HK-2 (cell line): ENCODE data around the gene FAM228B.
"Not testable (repeated sequence)": the region's sequence is repeated elsewhere in the genome, so short reads cannot be mapped to it uniquely, and the experiment has no call there.

Experiments
- DNase-seq: peaks from one replicate; pipeline ENCODE4 v3.0.0-alpha.2; 2018; ENCODE audit not compliant: unreplicated experiment

FAM228B gene

GRCh38 chr2:24102677-24103076 lies 20.6 kb upstream of the FAM228B start:
- no peak for DNase-seq

- no peak for DNase-seq
Measured at GRCh38 chr2:24104110-24104650, 19.1 kb upstream of the FAM228B start.

DNA sequence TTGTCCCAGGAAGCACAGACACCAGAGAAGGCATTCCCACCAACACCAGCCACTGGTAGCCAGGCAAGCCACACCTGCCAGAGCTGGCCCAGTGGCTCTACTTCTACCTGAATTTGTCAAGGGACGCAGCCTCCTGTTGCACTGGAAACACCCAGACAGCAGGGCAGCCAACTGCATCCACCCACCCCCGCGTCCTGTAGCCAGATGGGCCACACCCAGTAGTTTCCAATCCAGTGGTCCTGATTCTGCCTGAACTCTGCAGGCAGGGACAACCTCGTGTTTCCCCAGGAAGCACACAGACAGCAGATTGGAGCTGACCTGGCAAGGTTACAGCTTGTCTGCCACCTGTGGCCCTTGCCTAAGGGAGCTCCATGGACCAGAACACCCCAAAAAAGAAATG lies 18.4 kb upstream of the FAM228B start:
- DNase-seq: no peak

- no peak for DNase-seq
Measured at GRCh38 chr2:24105816-24106215, 17.5 kb upstream of the FAM228B start.

DNA sequence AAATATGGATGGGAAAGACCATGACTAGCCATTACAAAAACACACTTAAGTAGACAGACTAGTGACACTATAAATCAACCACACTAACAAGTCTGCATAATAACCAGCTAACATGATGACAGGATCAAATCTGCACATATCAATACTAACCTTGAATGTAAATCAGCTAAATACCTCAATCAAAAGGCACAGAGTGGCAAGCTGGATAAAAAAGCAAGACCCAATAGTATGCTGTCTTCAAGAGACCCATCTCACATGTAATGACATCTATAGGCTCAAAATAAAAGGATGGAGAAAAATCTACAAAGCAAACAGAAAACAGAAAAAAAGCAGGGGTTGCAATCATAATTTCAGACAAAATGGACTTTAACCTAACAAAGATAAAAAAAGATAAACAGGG lies 16.5 kb upstream of the FAM228B start:
- DNase-seq: no peak

DNA sequence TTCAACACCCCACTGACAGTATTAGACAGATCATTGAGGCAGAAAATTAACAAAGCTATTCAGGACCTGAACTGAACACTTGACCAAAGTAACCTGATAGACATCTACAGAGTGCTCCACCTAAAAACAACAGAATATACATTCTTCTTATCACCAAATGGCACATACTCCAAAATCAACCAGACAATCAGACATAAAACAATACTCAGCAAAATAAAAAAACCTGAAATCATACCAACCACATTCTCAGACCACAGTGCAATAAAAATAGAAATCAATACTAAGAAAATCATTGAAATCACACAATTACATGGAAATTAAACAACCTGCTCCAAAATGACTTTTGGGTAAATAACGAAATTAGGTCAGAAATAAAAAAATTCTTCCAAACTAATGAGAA lies 15.9 kb upstream of the FAM228B start:
- no peak for DNase-seq

GRCh38 chr2:24109431-24109830 lies 13.8 kb upstream of the FAM228B start:
- DNase-seq: not testable (repeated sequence)

GRCh38 chr2:24110660-24111303 lies 12.5 kb upstream of the FAM228B start:
- DNase-seq: no peak

DNA sequence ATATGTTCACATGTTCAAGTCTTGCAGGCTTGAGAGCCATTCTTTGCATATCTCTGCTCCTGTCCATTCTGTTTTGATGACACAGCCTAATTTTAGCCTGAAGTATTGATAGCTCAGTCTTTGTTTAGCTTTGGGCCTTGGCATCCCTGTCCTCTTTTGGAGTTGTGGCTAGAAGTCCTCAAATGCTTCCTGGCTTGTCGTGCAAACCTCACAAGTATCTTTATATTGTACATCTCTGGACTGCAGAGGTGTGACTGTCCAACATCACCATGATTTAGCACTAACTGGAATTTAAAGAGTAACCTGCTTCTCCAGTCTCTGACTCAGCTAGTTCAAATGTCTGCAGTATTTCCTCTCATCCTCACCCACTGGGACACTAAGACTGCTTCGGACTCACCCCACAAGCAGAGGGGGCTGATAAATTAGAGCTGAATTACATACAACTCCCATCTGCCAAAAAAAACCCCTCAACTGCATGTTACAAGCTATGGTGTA lies 11.8 kb upstream of the FAM228B start:
- no peak for DNase-seq

GRCh38 chr2:24115057-24115456 lies 8.2 kb upstream of the FAM228B start:
- DNase-seq: no peak

DNA sequence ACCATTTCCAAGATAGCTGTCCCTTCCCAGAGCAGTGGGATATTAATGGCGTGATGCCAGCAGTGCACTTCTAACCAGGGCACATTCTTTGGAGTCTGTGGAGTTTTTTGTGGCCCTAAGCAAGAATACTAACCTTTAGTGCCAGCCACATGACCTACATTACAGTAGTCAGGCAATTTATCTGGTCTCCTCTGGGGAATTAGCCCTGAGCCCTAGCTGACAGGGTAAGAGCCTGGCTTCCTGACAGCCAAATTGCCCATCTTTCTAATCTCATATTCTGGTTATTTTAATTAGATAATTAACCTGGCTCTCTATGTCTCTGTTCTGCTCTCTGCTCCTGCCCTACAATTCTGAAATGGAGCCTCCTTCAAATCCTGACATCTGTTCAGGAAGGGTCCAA lies 5.4 kb upstream of the FAM228B start:
- no peak for DNase-seq

GRCh38 chr2:24121066-24121465 lies 2.2 kb upstream of the FAM228B start:
- DNase-seq: no peak

GRCh38 chr2:24121469-24121868 lies 1.8 kb upstream of the FAM228B start:
- DNase-seq: no peak

DNA sequence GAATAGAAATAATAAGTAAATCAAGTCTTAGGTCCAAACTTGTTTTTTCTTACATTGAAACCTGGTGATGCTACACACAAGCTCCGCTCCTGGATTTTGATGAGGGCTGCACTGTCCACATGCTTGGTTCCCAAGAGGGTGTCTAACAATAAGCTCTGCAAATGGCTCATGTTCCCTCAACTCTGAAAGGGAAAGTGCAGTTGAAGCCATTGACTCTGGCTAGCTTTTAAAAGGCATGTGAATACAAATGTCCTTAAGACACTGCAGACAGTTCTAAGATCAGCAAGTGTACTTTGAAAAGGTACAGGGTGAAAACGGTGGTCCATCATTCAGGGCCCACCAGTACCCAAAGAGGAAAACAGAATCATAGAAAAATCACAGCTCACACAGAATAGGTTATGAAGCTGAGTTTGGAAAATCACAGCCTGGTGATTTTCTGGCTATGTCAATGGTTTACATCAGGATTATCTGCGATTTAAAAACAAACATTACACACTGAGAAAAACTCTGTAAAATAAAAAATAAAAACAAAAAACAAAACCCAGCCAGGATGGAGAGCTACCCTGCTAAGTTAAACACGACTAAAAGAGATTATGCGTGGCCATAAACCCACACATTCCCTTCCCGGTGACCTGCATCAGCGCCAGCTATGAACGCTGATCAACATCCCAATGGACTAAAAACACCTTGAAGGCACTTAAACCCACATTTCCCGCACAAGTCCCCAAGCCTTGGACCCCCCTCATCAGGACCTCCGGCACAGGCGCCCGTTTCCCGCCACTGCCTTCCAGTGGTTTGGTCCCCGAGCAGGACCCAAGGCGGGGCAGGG lies 689 bp upstream of the FAM228B start:
- DNase-seq: no peak

- no peak for DNase-seq
Measured at GRCh38 chr2:24123922-24124580, 782 bp downstream of the FAM228B start.

DNA sequence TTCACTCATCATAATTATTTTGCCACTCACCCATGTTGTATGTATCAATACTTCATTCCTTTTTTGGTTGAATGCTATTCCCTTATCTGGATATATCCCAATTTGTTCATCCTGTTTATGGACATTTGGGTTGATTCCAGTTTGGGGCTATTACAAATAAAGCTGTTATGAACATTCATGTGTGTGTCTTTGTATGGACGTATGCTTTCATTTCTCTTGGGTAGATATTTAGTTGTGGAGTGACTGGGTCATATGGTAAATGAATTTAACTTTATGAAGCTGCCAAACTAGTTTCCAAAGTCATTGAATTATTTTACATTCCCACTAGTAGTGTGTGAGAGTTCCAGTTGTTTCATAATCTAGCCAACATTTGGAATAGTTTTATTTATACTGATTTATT lies 2.7 kb downstream of the FAM228B start:
- no peak for DNase-seq

DNA sequence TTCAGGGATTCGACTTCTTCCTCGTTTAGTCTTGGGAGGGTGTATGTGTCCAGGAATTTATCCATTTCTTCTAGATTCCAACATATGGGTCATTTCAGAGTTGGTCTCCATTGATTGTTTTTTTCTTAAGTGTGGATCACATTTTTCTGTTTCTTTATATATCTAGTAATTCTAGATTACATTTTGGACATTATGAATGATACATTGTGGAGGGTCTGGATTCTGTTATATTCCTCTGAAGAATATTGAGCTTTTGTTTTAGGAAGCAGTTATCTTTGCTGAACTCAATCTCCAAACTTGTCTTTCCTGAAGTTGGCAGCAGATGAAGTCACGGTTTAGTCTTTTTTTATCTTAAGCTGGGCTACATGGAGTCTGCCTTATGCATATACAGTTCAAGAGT lies 9.3 kb downstream of the FAM228B start:
- no peak for DNase-seq

GRCh38 chr2:24140305-24140704 lies 17.0 kb downstream of the FAM228B start:
- DNase-seq: not testable (repeated sequence)

GRCh38 chr2:24147364-24147763 lies 24.1 kb downstream of the FAM228B start:
- no peak for DNase-seq

DNA sequence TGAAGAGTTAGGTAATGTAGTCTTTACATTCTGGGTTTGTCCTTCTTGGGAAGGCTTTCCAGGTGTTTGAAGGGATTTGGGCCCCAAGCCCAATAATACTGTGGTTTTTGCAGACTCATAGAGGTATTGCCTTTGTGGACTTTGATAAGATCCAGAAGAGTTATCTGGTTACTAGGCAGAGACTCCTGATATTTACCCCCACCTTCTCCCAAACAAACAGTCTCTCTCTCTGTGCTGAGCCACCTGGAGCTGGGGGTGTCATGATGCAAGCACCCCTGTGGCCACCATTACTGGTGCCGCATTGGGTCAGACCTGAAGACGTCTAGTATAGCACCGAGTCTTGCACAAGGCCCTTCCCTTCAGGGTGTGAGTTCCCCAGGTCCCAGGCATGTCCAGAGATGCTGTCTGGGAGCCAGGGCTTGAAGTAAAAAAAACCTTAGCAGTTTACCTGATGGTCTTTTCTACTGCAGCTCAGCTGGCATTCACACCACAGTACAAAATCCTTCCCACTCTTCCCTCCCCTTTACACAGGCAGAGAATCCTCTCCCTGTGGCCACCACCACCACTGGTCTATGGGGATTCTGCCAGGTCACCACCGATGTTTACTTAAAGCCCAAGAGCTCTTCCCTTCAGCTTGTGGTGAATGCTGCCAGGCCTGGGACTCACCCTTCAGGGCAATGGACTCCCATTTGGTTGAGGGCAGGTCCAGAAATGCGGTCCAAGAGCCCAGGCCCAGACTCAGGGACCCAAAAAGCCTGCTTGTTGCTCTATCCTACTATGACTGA lies 29.3 kb downstream of the FAM228B start:
- DNase-seq: no peak

GRCh38 chr2:24153478-24153877 lies 30.2 kb downstream of the FAM228B start:
- no peak for DNase-seq

DNA sequence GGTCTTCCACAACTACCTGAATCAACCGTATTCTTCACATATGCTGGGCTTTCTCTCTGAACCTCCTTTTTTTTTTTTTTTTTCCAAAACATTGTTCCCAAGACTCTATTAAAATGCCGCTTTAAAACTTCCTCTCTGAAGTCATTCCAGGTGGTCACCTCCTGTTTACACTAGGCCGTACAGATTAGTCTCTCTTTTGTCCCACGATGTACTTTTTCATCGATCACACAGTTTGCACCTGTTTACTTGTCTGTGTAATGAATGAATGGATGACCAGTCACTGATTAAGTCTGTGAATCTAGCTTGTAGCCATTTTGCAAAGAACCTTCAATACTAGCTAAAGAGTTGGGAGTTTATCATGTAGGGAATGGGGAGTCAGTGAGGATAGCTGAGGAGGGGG lies 34.9 kb downstream of the FAM228B start:
- no peak for DNase-seq
